Islet of Langerhans (tissue), 1 donor: ENCODE data around the gene EIF3M.
"Not testable (repeated sequence)": the region's sequence is repeated elsewhere in the genome, so short reads cannot be mapped to it uniquely, and the experiment has no call there.

ENCODE experiments used
- FAIRE-seq: peaks from one replicate; lab custom pipeline; 2011; peaks lifted over from hg19 to GRCh38; lab: Jason Lieb, UNC

The EIF3M gene

GRCh38 chr11:32596114-32596513, 12.5 kb downstream of the EIF3M start:
- FAIRE-seq = not testable (repeated sequence)

GRCh38 chr11:32597921-32598320, 14.3 kb downstream of the EIF3M start:
- no peak for FAIRE-seq

- no peak for FAIRE-seq
These were observed 19.2 kb downstream of the EIF3M start for GRCh38 chr11:32602657-32603415.

- no peak for FAIRE-seq
These were observed 22.6 kb downstream of the EIF3M start for GRCh38 chr11:32606220-32606619.

GRCh38 chr11:32608826-32609225, 25.2 kb downstream of the EIF3M start:
- not testable (repeated sequence) for FAIRE-seq

- FAIRE-seq = no peak
These were observed 27.2 kb downstream of the EIF3M start for GRCh38 chr11:32610797-32611352.

- no peak for FAIRE-seq
These were observed 30.0 kb downstream of the EIF3M start for GRCh38 chr11:32613500-32614151.

GRCh38 chr11:32615422-32615821, 31.8 kb downstream of the EIF3M start:
- FAIRE-seq = no peak

GRCh38 chr11:32616903-32617302, 33.3 kb downstream of the EIF3M start:
- no peak for FAIRE-seq

- FAIRE-seq = no peak
These were observed 47.2 kb downstream of the EIF3M start for GRCh38 chr11:32630844-32631243.

GRCh38 chr11:32635819-32636218, 52.2 kb downstream of the EIF3M start:
- no peak for FAIRE-seq

- no peak for FAIRE-seq
These were observed 57.7 kb downstream of the EIF3M start for GRCh38 chr11:32641361-32641760.

- no peak for FAIRE-seq
These were observed 59.9 kb downstream of the EIF3M start for GRCh38 chr11:32643526-32643925.
